IPS DF 19.7 (cell line): ENCODE results near the gene PDC.
"Not testable (repeated sequence)": the region's sequence is repeated elsewhere in the genome, so short reads cannot be mapped to it uniquely, and the experiment has no call there.

Experiments used
- DNase-seq: peaks from one replicate; pipeline ENCODE4 v3.0.0-alpha.2; 2013; ENCODE audit warnings: low read depth, low spot score

PDC gene

GRCh38 chr1:186403632-186404031, 57.3 kb downstream of the PDC start:
- no peak for DNase-seq

- DNase-seq, result not testable (repeated sequence)
These were observed 59.5 kb downstream of the PDC start for GRCh38 chr1:186401446-186401845.
